Astrocyte (in vitro differentiated cells and primary cell): ENCODE data around the gene ZNF528. TPM values are rescaled to one million over a fixed set of nuclear protein-coding genes. Genes with fewer than 3 reads are reported as not detected.

Source experiments
- DNase-seq: peaks from one replicate; pipeline ENCODE4 v3.0.0-alpha.2; 2010; ENCODE audit warnings: low read depth
- FAIRE-seq: peaks from 2 replicates; lab custom pipeline; 2011; peaks lifted over from hg19 to GRCh38; lab: Jason Lieb, UNC
- H2AFZ ChIP-seq: 2 replicates; pipeline ENCODE4 v1.6.0; 2012; ENCODE audit warnings: low read depth, low read length, inconsistent platforms
- H3K27ac ChIP-seq: 2 replicates; pipeline ENCODE4 v1.5.1; 2011; ENCODE audit warnings: low read depth, low read length, inconsistent platforms
- H3K27me3 ChIP-seq: 2 replicates; pipeline ENCODE4 v1.6.0; 2011; ENCODE audit warnings: low read length, inconsistent platforms; ENCODE audit not compliant: insufficient read depth
- H3K36me3 ChIP-seq: 2 replicates; pipeline ENCODE4 v1.5.1; 2011; ENCODE audit warnings: low read length, inconsistent platforms; ENCODE audit not compliant: insufficient read depth
- H3K4me1 ChIP-seq: 2 replicates; pipeline ENCODE4 v1.5.1; 2011; ENCODE audit warnings: low read length, inconsistent platforms; ENCODE audit not compliant: insufficient read depth
- H3K4me2 ChIP-seq: 2 replicates; pipeline ENCODE4 v1.6.0; 2012; ENCODE audit warnings: low read length, inconsistent platforms
- H3K4me3 ChIP-seq: 2 replicates; pipeline ENCODE4 v1.5.1; 2011; ENCODE audit warnings: low read depth, mild to moderate bottlenecking, low read length, inconsistent platforms; ENCODE audit not compliant: insufficient read depth
- H3K79me2 ChIP-seq: 2 replicates; pipeline ENCODE4 v1.6.0; 2012; ENCODE audit warnings: mild to moderate bottlenecking, low read length, inconsistent platforms; ENCODE audit not compliant: insufficient read depth
- H3K9ac ChIP-seq: 2 replicates; pipeline ENCODE4 v1.6.0; 2012; ENCODE audit warnings: mild to moderate bottlenecking, low read length, inconsistent platforms
- H3K9me3 ChIP-seq: 2 replicates; pipeline ENCODE4 v1.5.1; 2012; ENCODE audit warnings: low read depth, mild to moderate bottlenecking, low read length, inconsistent platforms; ENCODE audit not compliant: insufficient read depth
- H4K20me1 ChIP-seq: 2 replicates; pipeline ENCODE4 v1.6.0; 2012; ENCODE audit warnings: low read length, inconsistent platforms; ENCODE audit not compliant: insufficient read depth
- H3K27ac Mint-ChIP-seq: one replicate; pipeline ENCODE4 v1.8.0; 2021; ENCODE audit warnings: mild to moderate bottlenecking, mixed read lengths; ENCODE audit not compliant: unreplicated experiment
- H3K27me3 Mint-ChIP-seq: one replicate; pipeline ENCODE4 v1.8.0; 2021; ENCODE audit warnings: low read depth, mixed read lengths; ENCODE audit not compliant: unreplicated experiment
- H3K36me3 Mint-ChIP-seq: one replicate; pipeline ENCODE4 v1.8.0; 2021; ENCODE audit warnings: low read depth, mixed read lengths; ENCODE audit not compliant: unreplicated experiment
- H3K4me1 Mint-ChIP-seq: one replicate; pipeline ENCODE4 v1.8.0; 2021; ENCODE audit warnings: low read depth, mixed read lengths; ENCODE audit not compliant: unreplicated experiment
- H3K4me3 Mint-ChIP-seq: one replicate; pipeline ENCODE4 v1.8.0; 2021; ENCODE audit warnings: mild to moderate bottlenecking, moderate library complexity, mixed read lengths; ENCODE audit not compliant: unreplicated experiment
- H3K9me3 Mint-ChIP-seq: one replicate; pipeline ENCODE4 v1.8.0; 2021; ENCODE audit warnings: mild to moderate bottlenecking, mixed read lengths; ENCODE audit not compliant: unreplicated experiment
- CTCF ChIP-seq: IDR thresholded peaks from 2 replicates; pipeline ENCODE4 v1.5.1; 2011; ENCODE audit warnings: low read depth, mild to moderate bottlenecking, inconsistent platforms, low read length, moderate library complexity; ENCODE audit not compliant: insufficient read depth
- EZH2 ChIP-seq: IDR thresholded peaks from 2 replicates; pipeline ENCODE4 v1.6.1; 2012; ENCODE audit warnings: mild to moderate bottlenecking, low read length, inconsistent platforms; ENCODE audit not compliant: insufficient read depth
- total RNA-seq: library from RNA; stranded (reverse); gene quantifications from 2 replicates; pipeline ENCODE4 v1.2.1, GENCODE V29; 2021

The ZNF528 gene
- total RNA-seq, 1 donor from 2014 or later, result 8.1 TPM

- FAIRE-seq (no peak), DNase-seq (no peak)
- no peaks in the 10 kb centered on the region for H3K27me3 ChIP-seq
- H3K9ac ChIP-seq, result peak overlapping the region; percentile 76
- Mint-ChIP-seq H3K27ac (no peak overlapping the region), H3K9me3 (peaks cover 30% of the 10 kb centered on the region), H3K4me1 (no peaks in the 10 kb centered on the region), H3K27me3 (no peaks in the 10 kb centered on the region), H3K36me3 (peaks cover 16% of the 10 kb centered on the region), H3K4me3 (peak overlapping the region; percentile 82)
- peak overlapping the region; percentile 91 for H2AFZ ChIP-seq
- no peaks in the 10 kb centered on the region for H4K20me1 ChIP-seq
- peaks cover 6% of the 10 kb centered on the region for H3K36me3 ChIP-seq
- peak overlapping the region; percentile 94 for H3K4me2 ChIP-seq
- peak overlapping the region; percentile 89 for H3K4me3 ChIP-seq
- peaks cover 10% of the 10 kb centered on the region for H3K79me2 ChIP-seq
- H3K9me3 ChIP-seq, result peaks cover 20% of the 10 kb centered on the region
- H3K4me1 ChIP-seq, result no peaks in the 10 kb centered on the region
- TF ChIP-seq EZH2, result no peak
- no peak for TF ChIP-seq CTCF
- H3K27ac ChIP-seq, result peak overlapping the region; percentile 32
These were observed 412 bp downstream of the ZNF528 start for GRCh38 chr19:52398081-52398441.

- H3K9me3 ChIP-seq, result peaks cover 29% of the 10 kb centered on the region
- H3K4me1 ChIP-seq, result no peaks in the 10 kb centered on the region
- Mint-ChIP-seq H3K36me3 (peaks cover 30% of the 10 kb centered on the region), H3K4me3 (no peak overlapping the region), H3K9me3 (peaks cover 42% of the 10 kb centered on the region), H3K27ac (no peak overlapping the region), H3K4me1 (no peaks in the 10 kb centered on the region), H3K27me3 (no peaks in the 10 kb centered on the region)
- no peaks in the 10 kb centered on the region for H4K20me1 ChIP-seq
- TF ChIP-seq EZH2 (no peak), CTCF (no peak)
- no peak overlapping the region for H3K9ac ChIP-seq
- no peak overlapping the region for H3K4me3 ChIP-seq
- H2AFZ ChIP-seq, result no peak overlapping the region
- no peak overlapping the region for H3K27ac ChIP-seq
- DNase-seq (no peak), FAIRE-seq (no peak)
- no peaks in the 10 kb centered on the region for H3K79me2 ChIP-seq
- H3K4me2 ChIP-seq, result no peak overlapping the region
- no peaks in the 10 kb centered on the region for H3K27me3 ChIP-seq
- peaks cover 33% of the 10 kb centered on the region for H3K36me3 ChIP-seq
These were observed 12.6 kb downstream of the ZNF528 start for GRCh38 chr19:52410276-52410675.

DNA sequence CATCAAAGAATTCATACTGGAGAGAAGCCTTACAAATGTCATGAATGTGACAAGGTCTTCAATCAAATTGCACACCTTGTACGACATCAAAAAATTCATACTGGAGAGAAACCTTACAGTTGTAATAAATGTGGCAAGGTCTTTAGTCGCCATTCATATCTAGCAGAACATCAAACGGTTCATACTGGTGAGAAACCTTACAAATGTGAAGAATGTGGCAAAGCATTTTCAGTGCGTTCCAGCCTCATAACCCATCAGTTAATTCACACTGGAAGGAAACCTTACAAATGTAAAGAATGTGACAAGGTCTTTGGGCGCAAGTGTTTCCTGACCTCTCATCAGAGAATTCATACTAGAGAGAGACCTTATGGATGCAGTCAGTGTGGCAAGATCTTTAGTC lies 18.1 kb downstream of the ZNF528 start:
- no peak overlapping the region for H3K4me3 ChIP-seq
- Mint-ChIP-seq H3K27ac (no peak overlapping the region), H3K36me3 (peaks cover 11% of the 10 kb centered on the region), H3K27me3 (no peaks in the 10 kb centered on the region), H3K4me1 (no peaks in the 10 kb centered on the region), H3K4me3 (no peak overlapping the region), H3K9me3 (peaks cover 50% of the 10 kb centered on the region)
- H3K9me3 ChIP-seq, result peaks cover 51% of the 10 kb centered on the region
- H3K27ac ChIP-seq, result no peak overlapping the region
- FAIRE-seq (no peak), DNase-seq (no peak)
- H3K79me2 ChIP-seq, result no peaks in the 10 kb centered on the region
- TF ChIP-seq EZH2 (no peak), CTCF (no peak)
- H3K4me1 ChIP-seq, result no peaks in the 10 kb centered on the region
- no peak overlapping the region for H3K4me2 ChIP-seq
- H3K9ac ChIP-seq, result no peak overlapping the region
- peaks cover 11% of the 10 kb centered on the region for H3K36me3 ChIP-seq
- no peak overlapping the region for H2AFZ ChIP-seq
- H4K20me1 ChIP-seq, result no peaks in the 10 kb centered on the region
- H3K27me3 ChIP-seq, result no peaks in the 10 kb centered on the region
